ENCODE data around the gene RIMBP2. TPM values are rescaled to one million over a fixed set of nuclear protein-coding genes. Genes with fewer than 3 reads are reported as not detected.
A peak's percentile ranks its signal among the peaks of the same experiment; 100 is the strongest.

RIMBP2 gene
- polyA plus RNA-seq, 1 of the 3 experiments (the other 2 are of a cell fraction), result 0.90 TPM

- 70% methylated on average over 6 of the region's 8 CpGs for WGBS (ENCODE audit: low lambda C conversion rate)
- Histone ChIP-seq H3K4me2 (no peak overlapping the region), H3K79me2 (ENCODE audit: insufficient read depth) (no peaks in the 10 kb centered on the region), H3K36me3 (replicated peaks in 1 of 2; ENCODE audit: control insufficient read depth in 1 of 2, insufficient read depth in 2 of 2, low read length in 1 of 2) (no peaks in the 10 kb centered on the region), H3K9me3 (no peaks in the 10 kb centered on the region), H3K9me2 (no peaks in the 10 kb centered on the region), H3K27me3 (ENCODE audit: insufficient read depth) (no peaks in the 10 kb centered on the region), H3F3A (replicated peaks; ENCODE audit: insufficient read depth) (no peaks in the 10 kb centered on the region), H3K27ac (ENCODE audit: low read depth in 2 of 2, low read length in 1 of 2) (no peak overlapping the region; a peak in 1 of 4 replicates), H2AFZ (ENCODE audit: low read depth) (no peak overlapping the region), H3K9ac (no peak overlapping the region), H3K4me3 (ENCODE audit: low read depth in 2 of 2, low read length in 1 of 2) (no peak overlapping the region), H3K4me1 (ENCODE audit: control insufficient read depth in 1 of 2, insufficient read depth in 2 of 2, low read depth in 1 of 2, low read length in 1 of 2) (peaks cover 0 to 63% of the 10 kb centered on the region in 2 experiments; a peak in 2 of 4 replicates), H4K20me1 (ENCODE audit: insufficient read depth) (no peaks in the 10 kb centered on the region)
- TF ChIP-seq TEAD4 (IDR thresholded peaks at IDR 0.05; ENCODE audit: borderline replicate concordance, insufficient read depth) (no peak), SIN3A (IDR thresholded peaks at IDR 0.05; ENCODE audit: borderline replicate concordance, low read depth, low read length) (no peak), MAX (IDR thresholded peaks at IDR 0.05; ENCODE audit: low read depth) (no peak), IRF3 (IDR thresholded peaks at IDR 0.05; ENCODE audit: low read depth, low read length) (no peak), FOSL2 (IDR thresholded peaks at IDR 0.05; ENCODE audit: borderline replicate concordance, low read depth) (no peak), YY1 (IDR thresholded peaks at IDR 0.05; ENCODE audit: low read depth) (no peak), RCOR1 (IDR thresholded peaks at IDR 0.05; ENCODE audit: low read length) (no peak), MXI1 (IDR thresholded peaks at IDR 0.05; ENCODE audit: low read depth, low read length) (no peak)
- DNase-seq, result no peak
- POLR2A ChIA-PET, result interaction anchor here (1.8 kb wide), 1 partner anchor 9 kb away, joined by 5 read pairs; the partner anchor contains the start of gene RIMBP2
- CTCF ChIA-PET, result interaction anchor here (1.0 kb wide), 1 partner anchor 40 kb away, joined by 4 read pairs; no protein-coding TSS in a partner anchor
These were observed 8.6 kb downstream of the RIMBP2 start for GRCh38 chr12:130707571-130707891.

GRCh38 chr12:130706885-130707570 is 9.1 kb downstream of the RIMBP2 start:
- no peak overlapping the region for H2AFZ ChIP-seq (ENCODE audit: low read depth)
- ChIA-PET POLR2A (interaction anchor here (1.8 kb wide), 1 partner anchor 9 kb away, joined by 5 read pairs; the partner anchor contains the start of gene RIMBP2), CTCF (interaction anchor here (1.0 to 2.3 kb wide), 2 partner anchors 41 kb away, joined by 4 to 8 read pairs; no protein-coding TSS in a partner anchor)
- no peaks in the 10 kb centered on the region for H3K27me3 ChIP-seq (ENCODE audit: insufficient read depth)
- H3F3A ChIP-seq (replicated peaks; ENCODE audit: insufficient read depth), result no peaks in the 10 kb centered on the region
- H3K79me2 ChIP-seq (ENCODE audit: insufficient read depth), result no peaks in the 10 kb centered on the region
- H3K36me3 ChIP-seq (replicated peaks in 1 of 2; ENCODE audit: control insufficient read depth in 1 of 2, insufficient read depth in 2 of 2, low read length in 1 of 2), result no peaks in the 10 kb centered on the region
- H3K4me3 ChIP-seq (ENCODE audit: low read depth in 2 of 2, low read length in 1 of 2), result no peak overlapping the region
- H3K9ac ChIP-seq, result no peak overlapping the region
- H4K20me1 ChIP-seq (ENCODE audit: insufficient read depth), result no peaks in the 10 kb centered on the region
- H3K9me2 ChIP-seq, result no peaks in the 10 kb centered on the region
- peak overlapping the region in 1 of 2 experiments; percentile 50; a peak in 2 of 4 replicates for H3K27ac ChIP-seq (ENCODE audit: low read depth in 2 of 2, low read length in 1 of 2)
- H3K9me3 ChIP-seq, result no peaks in the 10 kb centered on the region
- TF ChIP-seq MXI1 (IDR thresholded peaks at IDR 0.05; ENCODE audit: low read depth, low read length), result no peak
- TF ChIP-seq CHD2 (IDR thresholded peaks at IDR 0.05; ENCODE audit: low read length, partially characterized antibody), result no peak
- peak; percentile 12; the same call in 1 of the 2 replicates for TF ChIP-seq GATA2 (CRISPR knock-in tag; IDR thresholded peaks at IDR 0.05)
- WGBS (ENCODE audit: low lambda C conversion rate), result 54% methylated on average over 12 of the region's 15 CpGs
- DNase-seq, result no peak
- no peak overlapping the region for H3K4me2 ChIP-seq
- H3K4me1 ChIP-seq (ENCODE audit: control insufficient read depth in 1 of 2, insufficient read depth in 2 of 2, low read depth in 1 of 2, low read length in 1 of 2), result peaks cover 0 to 61% of the 10 kb centered on the region in 2 experiments; a peak in 2 of 4 replicates

Measured in SK-N-SH (cell line).